Activated T-helper 1 cell treated with anti-CD3 and anti-CD28 coated beads, Interleukin-2, amount 50 U/mL, for 16 hours (primary cell): ENCODE data around the gene NUDT13.

Source experiments
- DNase-seq, 2 donors: peaks; one replicate each; pipeline ENCODE4 v3.0.0-alpha.2; 2020; ENCODE audit warnings: low read depth in 1 of 2, low spot score in 1 of 2

NUDT13 gene

DNA sequence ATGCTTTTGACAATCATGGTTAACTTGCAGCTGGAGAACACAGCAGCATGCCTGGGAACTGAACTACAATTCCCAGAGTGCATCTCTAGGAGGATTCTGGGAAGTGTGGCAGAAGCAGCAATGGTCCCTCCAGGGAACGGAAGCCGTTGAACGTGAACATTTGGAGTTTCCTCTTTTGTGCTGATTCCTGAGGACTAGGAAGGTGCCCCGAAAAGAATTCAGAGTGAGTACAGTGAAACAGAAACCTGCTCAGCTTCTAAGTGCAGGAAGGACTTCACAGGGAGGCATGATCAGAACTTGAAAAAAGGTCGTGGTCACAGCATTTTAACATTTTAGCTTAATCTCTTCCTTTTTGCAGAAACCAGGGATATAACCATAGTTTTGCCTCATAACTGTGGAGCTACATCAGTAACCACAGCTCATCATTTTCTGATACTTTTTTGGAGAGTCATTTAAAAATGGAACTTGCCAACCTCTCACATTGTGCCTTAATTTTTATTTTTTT is at the start of gene NUDT13:
TSS of gene NUDT13 (plus strand) at position 111 of the 505 bp plus-strand sequence. CDS start 3,911 bp downstream, outside the sequence.
- DNase-seq, result peak in 1 of 2 donors; percentile 10

DNA sequence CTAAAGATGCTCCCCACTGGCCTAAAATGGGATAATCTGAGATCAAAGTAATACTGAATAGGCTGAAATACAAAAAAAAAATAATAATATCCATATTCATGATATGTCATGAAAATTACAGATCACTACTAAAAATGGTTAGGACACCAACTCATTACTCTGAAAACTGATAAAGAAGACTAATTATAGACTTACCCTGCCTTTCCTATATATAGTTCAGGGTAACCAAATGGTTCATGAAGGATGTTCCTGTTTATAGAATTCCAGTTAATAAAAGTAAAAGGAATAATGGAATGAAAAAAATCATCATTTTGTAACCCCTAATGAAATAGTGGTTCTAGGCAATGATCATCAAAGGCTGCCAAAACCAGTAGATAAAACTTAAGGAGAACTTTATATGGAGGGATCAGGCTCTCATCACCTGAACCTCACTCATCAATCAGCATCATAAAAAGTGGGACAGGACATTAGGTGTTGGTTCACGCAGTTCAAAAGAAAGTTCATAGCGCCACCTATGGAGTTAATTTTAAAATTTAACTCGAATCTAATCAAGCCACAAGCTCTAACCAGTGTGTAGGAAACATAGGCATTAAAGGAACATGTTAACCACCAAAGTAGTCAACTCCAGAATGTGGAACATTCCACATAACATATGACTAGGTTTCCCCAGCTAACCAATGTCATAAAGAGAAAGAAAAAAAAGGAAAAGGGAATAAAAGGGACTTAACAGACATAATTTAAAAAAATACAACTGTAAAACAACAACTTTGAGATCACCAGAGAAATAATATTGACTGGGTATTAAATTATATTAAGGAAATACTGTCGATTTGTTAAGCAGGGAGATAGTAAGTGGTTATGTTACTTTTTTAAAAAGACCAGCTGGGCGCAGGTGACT is 49.3 kb upstream of the NUDT13 start:
- DNase-seq, result no peak

DNA sequence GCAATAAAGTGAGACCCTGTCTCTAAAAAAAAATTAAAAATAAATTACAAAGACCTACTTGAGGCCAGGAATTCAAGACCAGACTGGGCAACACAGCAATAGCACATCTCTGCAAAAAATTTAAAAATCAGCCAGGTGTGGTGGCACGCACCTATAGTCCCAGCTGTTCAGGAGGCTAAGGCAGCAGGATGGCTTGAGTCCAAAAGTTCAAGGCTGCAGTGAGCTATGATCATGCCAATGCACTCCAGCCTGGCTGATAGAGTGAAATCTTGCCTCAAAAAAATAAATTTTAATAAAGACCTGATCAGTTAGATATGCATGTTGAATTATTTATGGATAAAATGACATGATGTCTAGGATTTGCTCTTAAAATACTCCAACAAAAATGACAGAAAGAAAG is 48.5 kb upstream of the NUDT13 start:
- DNase-seq, result no peak

DNA sequence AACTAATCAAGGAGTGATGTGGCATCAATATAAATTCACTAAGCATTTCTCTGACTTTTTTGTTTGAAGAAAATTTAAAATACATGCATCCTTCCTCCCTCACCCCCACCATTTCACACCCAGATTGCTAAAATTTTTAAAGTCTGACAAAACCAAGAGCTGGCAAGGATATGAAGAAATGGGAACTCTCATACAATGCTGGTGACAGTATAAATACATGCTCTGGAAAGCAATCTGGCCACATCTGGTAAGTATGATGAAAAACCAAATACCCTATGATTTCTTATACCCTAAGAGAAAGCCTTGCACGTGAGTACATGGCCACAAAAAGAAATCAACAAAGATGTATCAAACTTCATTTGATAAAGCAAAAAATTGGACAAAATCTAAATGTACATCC is 44.8 kb upstream of the NUDT13 start:
- DNase-seq, result no peak

DNA sequence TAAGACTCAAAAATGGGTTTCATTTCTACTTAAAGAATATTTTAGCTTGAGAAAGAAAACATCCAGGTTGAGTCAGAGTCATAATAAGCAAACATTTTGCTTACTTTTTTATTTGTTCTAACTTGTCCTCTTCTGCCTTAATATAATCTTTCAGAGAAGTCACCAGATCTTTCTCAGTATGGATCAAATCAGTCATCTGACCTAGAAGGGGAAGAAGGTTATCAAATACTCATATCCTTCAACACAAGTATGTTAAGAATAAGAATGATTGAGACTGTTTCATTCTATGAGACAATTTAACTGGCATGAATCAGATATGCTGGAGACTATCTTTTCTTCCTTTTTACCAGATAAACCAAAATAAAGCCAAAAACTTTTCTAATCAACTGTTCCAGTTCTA is 36.6 kb upstream of the NUDT13 start:
- no peak for DNase-seq

DNA sequence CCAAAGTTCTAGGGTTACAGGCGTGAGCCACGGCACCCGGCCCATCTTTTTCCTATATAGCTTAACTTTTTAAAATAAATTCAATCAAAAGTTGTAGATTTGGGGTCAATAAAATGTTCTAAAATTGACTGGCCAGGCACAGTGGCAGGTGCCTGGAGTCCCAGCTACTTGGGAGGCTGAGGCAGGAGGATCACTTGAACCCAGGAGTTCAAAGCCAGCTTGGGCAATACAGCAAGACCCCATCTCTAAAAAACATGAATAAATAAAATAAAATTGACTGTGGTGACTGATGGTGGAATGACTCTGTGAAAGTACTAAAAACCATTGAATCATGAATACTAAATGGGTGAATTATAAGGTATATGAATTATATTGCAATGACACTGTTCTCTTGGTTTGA is 34.4 kb upstream of the NUDT13 start:
- no peak for DNase-seq

DNA sequence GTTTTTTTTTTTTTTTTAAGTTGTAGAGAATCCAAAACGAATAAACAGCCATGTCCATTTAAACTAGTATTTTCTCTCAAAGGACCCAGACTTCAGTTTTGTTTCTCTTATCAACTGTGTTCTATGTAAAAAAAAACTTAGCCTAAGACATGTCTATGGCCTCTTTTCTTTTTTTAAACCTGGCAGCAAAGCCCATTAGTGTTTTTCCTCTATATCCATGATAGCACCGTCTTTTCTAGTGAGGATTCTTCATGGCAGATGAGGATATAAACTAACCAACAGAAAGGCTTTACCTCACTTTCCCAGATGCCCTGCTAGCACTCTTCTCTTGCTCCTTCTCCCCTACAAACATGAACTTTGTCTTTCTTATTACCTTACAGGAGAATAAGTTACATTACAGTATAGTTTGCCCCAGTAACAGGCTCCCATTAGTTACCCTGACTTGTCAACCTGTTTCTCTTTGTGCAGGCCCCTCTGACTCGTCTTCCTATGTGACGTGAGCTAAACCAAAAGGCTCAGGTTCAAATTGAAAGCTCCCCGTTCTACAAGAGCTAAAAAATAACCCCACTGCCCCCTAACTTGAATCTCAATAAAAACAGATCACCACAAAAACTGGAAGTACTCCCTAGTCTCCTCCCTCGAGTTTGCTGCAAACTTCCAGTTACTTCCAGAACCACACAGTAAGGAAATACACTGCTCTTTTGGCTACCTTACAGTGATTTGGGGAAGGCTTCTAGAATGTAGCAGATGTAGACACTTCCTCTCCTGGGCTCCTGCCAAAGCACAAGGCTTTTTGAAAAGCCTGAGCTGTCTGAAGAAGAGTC is 33.7 kb upstream of the NUDT13 start:
- no peak for DNase-seq

DNA sequence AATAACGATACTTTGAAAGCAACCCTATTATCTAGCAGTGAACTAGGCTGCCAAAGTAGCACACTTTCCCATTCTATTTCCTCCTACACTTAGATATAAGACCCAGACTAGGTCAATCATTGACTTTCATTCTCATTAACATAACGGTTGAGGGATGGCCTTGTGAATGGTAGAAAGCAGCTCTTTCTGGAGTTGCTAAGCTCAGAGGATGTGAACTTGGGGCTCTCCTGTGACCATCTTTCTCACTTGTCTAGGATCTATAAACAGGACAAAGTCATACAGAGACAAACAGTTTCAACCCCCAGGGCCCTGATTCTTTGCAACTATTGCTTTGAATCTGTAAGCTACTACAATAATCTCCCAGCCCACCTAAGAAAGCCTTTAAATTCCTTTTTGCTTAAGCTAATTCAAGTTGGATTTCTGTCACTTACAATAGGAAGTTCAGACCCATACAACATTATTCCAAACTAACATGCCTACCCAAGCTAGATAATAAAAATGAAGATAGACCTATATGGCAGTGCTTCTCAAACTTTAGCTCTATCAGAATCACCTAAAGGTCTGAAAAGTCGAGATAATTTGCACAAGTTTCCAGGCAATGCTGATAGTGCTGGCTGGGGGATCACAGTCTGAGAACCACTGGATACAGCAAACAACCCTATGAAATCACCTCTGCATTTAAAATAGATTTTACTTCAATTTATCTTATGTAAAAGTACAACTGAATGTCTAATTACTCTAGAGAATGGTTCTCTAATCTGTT is 30.3 kb upstream of the NUDT13 start:
- no peak for DNase-seq

DNA sequence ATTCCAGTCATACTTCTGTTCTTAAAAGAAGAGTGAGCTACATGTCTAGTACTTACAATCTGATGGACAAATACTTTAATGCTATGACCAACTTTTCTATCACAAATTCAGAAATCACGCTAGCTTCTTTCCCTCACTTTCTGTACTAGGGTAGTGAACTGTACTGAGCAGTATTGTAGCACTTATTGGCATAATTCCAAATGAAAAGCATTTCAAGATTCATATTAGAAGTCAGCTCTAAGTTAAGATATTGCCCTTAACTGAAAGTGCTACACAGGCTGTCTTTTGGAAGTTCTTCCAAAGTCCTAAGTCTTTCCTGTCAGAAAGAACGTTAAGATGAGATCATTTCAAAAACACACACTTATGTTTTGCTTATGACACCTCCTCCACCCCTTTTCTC is 27.0 kb upstream of the NUDT13 start:
- no peak for DNase-seq

DNA sequence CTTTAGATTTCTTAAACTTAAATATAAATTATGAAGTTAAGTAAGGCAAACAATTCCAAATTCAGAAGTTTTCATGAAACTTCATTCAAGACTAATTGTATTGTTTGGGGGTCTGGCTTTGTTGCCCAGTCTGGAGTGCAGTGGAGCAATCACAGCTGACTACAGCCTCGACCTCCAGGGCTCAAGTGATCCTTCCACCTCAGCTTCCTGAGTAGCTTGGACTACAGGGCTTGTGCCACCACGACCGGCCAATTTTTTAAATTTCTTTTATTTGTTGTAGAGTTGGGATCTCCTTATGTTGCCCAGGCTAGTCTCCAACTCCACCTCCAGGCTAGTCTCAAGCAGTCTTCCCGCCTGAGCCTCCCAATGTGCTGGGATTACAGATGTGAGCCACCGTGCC is 26.0 kb upstream of the NUDT13 start:
- no peak for DNase-seq

DNA sequence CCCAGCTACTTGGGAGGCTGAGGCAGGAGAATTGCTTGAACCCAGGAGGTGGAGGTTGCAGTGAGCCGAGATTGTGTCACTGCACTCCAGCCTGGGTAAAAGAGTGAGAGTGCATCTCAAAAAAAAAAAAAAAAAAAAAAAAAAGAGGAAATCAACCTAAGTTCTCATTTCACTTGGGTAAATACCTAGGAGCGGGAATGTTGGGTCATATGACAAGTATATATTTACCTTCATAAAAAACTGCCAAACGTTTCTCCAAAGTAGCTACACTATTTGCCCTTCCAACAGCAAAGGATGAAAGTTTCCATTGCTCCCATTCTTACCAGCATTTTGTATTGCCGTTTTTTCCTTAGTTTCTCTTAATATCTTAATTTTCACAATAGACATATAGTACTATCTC is 23.4 kb upstream of the NUDT13 start:
- DNase-seq, result no peak

DNA sequence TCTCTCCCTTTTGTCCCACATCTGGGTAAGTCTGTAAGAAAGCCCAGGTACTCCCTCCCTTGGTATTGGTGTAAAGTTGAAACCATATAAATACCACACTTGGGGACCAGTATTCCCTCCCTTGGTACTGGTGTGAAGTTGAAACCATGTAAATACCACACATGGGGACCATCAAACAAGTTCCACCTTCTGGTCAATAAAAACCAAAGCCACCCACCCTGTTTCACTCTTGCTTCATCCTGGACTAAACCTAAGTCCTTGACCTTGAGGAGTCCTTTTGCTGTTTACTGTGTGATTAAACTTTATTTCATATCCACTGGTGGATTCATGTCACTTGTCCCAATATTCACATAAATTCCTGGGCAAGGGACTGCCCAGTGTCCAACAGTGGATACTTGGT is 22.0 kb upstream of the NUDT13 start:
- DNase-seq, result no peak

DNA sequence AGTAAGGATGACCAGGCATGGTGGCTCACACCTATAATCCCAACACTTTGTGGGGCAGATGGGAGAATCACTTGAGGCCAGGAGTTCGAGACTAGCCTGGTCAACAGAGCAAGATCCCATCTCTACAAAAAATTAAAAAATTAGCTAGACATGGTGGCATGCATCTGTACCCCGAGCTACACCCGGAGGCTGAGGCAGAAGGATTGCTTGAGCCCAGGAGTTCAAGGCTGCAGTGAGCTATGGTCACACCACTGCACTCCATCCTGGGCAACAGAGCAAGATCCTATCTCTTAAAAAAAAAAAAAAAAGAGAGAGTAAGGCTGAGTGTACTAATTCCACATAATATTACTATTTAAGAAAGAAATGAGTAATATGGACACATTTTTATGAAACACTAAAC is 17.4 kb upstream of the NUDT13 start:
- DNase-seq, result no peak

DNA sequence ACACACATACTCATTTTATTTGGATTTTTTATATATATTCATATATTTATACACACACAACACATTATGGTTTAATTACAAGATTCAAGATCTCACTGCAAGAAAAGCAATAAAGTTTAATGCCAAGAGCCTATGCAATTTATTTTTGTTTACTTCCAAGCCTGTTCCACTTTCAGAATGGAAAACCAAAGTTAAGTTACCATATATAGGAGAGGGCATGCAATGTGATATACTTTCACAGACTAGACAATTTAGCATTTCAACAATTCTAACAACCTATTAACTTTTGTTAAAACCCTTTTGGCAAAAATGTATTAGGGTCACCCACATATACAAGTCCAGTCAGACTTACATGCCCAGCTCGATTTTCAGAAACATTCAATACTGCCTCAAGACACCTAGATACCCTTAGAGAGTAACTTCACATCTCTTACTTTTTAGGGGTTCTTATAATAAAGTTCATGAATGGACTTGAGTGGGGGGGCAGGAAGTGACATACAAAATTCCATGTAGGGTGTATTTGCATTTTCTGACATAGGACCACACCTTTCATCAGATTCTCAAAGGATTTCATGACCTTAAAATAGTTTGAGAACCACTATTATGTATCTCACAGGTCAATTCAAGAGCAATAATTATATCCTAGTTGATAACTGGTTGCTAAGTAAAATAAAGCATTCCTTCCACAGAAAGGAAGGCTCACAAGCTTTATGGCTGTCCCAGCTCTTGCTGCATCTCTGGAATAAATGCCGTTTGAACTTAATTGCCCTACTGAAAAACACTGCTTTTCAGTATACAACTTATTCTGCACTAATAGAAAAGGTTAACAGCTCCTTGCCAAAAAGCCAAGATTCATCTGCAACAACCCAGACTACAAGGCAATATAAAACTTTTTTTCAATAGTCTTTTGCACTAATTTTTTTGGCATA is 16.1 kb upstream of the NUDT13 start:
- DNase-seq, result no peak

DNA sequence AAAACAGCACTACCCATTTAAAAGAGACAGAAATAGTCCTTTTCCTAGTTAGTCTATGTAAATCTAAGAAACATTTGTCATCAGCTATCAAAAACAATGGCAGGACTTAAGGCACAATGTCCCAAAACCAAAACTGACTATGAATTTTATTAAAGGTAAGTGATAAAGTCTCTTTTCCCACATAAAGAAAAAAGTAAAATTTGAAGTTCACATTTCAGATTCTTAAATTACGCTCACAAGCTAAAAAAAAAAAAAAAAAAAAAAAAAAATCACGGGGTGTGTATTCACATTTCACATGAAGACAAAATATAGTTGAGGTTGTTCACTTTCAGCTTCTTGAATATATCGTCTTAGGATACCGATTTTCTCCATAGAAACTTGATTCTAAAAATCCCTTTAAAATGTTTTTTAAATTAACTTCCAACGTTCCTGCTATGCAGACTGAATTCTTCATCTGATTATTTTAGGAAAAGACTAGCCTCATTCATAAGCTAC is 15.2 kb upstream of the NUDT13 start:
- no peak for DNase-seq

DNA sequence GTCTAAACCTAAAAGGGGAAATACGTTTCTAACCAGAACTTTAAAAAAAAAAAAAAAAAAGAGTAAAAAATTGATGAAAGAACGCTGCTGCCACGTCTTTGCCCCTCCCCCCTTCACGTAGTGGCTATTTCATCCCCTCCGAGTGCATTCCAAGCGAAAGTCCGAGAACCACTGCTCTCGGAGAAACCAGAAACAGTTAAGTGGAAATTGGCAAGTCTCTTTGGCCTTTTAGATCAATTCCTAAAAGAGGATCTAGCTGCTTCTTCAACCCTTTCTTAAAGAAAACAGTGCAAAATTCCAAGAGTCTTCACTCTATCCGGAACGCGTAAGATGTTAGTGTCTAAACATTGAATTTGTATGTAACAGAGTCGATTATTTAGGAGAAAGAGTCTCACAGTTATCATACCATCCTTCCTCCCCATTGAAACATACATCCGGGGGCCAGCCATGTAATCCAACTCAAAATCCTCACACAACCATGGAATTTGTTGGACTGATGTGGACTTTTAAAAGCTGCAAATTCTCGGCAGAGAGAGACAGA is 14.7 kb upstream of the NUDT13 start:
- DNase-seq, result no peak

DNA sequence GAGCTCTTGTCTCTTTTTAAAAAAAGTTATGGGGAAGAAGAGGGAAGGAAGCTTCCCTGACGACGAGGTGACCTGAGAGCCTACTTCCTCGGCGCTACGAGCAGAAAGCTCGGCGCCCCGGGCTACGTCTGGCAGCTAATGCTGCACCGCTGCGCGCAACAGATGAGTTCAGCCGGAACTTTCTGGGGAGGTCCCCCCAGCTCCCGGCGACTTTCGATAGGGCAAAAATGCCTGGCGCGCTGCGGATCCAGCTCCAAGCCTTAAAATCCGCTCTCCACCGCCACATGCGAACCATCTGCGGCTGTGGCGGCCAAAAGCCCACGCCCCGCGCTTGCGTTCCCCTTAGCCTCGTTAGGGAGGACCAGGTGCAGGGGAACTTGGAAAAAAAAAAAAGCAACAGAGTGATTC is 14.2 kb upstream of the NUDT13 start:
- DNase-seq, result peak; percentile 43 to 49

DNA sequence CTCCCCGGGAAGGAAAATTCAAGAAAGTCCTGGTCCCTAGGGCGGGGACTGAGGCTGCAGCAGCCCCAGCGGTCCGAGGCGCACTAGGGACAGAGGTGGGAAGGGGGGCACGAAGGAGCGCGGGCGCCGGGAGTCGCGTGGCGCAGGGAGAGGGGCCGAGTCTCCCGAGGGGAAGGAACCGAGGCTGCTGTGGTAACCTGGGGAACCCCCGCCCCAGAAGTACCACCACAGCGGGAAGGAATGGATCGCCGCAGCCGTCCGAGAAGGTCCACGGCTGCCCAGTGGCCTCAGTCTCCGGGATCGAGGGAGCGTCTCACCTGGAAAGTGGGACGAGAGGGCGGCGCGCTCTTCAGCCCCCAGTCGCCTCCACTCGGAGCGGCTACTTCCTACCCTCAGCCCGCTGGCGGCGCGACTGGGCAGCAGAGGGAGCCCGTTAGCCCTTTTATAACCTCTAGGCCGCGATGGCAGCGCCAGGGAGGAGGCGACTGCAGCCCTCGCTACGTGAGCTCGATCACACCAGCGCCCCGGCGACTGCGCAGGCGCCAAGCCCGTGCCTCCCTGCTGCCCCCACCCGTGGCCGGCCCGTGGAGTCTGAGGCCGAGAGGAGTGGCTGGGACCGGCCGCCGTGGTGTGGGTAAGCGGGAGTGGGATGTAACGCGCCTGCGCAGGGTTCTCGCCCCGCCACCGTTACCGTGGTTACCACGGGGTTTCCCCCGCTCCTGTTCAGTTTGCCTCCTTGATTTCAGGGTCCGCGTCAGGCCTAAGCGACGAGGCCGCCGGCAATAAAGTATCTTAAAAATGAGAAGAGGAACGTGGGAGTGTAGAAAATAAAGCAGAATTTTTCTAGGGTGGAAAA is 13.6 kb upstream of the NUDT13 start, which contains the start of gene P4HA1:
TSS of gene P4HA1 (minus strand) at position 418 of the 856 bp plus-strand sequence. CDS start 21,983 bp downstream, outside the sequence.
- DNase-seq, result peak; percentile 95 to 99

DNA sequence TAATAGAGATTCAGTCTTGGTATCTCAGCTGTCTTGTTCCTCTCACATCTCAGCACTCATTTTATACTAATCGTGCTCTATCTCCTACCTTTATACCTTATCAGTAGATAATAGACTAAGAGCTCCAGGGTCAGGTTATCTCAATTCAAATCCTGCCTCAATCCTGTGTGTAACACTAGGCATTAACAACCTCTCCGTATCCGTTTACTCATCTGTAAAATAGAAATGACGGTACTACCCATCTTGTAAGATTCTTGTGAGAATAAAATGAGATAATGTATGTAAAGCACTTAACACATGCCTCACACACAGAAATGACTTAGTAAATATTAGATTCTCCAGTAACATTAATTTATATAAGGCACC is 13.0 kb upstream of the NUDT13 start:
- DNase-seq, result no peak
